DMS 273 treated with DMSO at 0.1 percent for 48 hours (cell line): ENCODE data around the gene CLEC19A.
"Not testable (repeated sequence)": the region's sequence is repeated elsewhere in the genome, so short reads cannot be mapped to it uniquely, and the experiment has no call there.

Experiments used
- DNase-seq: peaks from one replicate; lab custom pipeline; 2025; lab: John Stamatoyannopoulos, UW

Gene CLEC19A

DNA sequence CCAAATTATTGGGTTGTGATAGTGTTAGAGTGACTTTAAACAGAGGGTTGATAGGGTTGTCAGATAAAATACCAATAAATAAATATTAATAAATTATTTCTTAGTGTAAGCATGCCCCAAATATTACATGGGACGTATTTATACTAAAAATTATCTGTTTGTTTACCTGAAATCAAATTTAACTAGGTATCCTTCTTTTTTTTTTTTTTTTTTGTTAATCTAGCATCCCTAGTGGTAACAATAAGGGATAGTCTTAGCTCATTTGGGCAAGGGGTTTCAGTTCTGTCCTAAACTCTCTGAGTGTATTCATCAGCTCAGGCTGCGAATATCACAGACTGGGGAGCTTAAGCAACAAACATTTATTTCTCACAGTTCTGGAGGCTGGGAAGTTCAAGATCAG, 1.3 kb downstream of the CLEC19A start:
- no peak for DNase-seq

DNA sequence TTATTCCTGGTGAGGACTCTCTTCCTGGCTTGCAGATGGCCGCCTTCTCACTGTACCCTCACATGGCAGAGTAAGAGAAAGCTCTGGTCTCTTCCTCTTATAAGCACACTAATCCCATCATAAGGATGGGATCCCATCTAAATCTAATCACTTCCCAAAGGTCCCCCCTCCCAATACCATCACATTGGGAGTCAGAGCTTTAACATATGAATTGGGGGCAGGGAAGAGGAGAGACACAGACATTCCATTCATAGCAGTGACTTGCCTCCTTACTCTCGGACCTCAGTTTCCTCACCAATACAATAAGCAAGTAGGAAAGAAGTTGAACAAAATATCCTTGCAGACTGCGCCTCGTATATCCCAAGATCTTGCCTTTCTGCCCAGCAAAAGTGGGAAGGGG, 1.7 kb downstream of the CLEC19A start:
- no peak for DNase-seq

- DNase-seq: no peak
Measured at GRCh38 chr16:19288872-19289799, 3.6 kb downstream of the CLEC19A start.

GRCh38 chr16:19289811-19290485, 4.4 kb downstream of the CLEC19A start:
- peak; percentile 20 for DNase-seq

GRCh38 chr16:19290860-19291259, 5.3 kb downstream of the CLEC19A start:
- no peak for DNase-seq

DNA sequence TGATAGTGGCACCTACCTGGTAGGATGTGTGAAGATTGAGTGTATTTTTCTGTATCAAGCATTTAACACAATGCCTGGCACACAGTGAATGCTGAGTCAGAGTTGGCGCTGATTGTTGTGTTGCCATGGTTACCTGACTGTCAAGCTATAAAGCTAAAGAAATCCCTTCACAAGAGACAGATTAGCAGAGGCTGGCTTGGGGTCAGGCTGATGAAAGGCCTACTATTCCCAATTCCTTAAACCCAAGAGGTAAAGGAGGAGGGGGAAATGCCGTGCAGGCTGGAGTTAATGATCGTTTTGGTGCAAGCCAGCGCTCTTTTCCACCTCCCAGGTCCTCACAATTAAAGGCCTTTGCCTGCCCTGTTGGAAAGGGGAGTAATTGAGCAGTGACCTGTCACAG, 5.9 kb downstream of the CLEC19A start:
- DNase-seq: no peak

DNA sequence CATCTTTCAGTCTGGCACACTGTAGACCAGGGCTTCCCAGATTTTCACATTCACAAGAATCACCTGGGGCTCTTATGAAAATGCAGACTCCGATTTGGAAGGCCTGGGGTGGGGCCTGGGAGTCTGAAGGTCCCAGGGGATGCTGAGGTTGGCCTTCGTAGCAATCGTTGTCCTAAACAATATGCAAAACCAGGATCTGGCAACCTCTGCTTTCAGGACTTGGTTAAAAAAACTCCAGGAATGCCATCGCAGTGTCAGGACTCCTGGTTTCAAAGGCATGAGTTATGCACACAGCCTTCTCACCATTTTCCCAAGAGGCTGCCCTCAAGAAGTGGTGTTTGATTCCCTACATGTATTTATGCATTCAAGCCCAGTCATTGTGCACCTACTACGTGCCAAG, 6.7 kb downstream of the CLEC19A start:
- no peak for DNase-seq

DNA sequence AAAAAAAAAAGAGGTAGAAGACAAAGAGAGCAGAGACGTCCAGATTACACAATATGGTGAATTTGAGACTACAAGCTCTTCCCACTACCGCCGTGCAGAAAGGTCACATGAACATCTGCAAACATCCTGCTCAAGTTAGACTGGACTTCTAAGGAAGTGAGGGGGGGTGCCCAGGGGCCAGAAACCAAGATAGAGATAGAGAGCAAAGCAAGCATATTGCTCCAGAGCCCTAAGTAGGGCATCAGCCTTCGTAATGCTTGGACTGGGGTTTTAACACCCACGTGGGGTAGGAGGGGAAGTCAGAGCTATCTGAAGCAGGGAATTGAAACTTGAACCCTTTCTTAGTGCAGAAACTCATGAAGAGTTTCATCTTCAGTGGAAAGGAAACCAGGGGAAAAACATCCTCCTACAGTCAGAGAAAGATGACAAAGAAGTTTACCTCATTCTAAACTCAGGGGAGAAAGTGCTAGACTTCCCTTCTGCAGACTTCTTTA, 8.7 kb downstream of the CLEC19A start:
- no peak for DNase-seq

DNA sequence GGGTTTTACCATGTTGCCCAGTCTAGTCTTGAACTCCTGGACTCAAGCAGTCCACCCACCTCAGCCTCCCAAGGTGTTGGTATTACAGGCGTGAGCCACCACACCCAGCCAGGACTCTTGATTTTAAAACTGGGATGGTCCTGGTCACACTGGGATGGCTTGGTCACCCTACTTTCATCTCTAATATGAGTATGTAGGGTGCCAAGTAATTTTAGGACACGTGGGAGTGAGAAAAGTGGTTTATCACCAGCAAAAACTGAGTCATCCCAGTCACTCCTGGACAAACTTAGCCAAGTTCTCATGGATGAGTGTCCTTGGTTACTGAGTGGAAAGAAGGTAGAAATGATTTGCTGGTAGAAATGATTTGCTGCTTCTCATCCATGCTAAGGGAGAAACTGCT, 9.9 kb downstream of the CLEC19A start:
- DNase-seq: no peak

DNA sequence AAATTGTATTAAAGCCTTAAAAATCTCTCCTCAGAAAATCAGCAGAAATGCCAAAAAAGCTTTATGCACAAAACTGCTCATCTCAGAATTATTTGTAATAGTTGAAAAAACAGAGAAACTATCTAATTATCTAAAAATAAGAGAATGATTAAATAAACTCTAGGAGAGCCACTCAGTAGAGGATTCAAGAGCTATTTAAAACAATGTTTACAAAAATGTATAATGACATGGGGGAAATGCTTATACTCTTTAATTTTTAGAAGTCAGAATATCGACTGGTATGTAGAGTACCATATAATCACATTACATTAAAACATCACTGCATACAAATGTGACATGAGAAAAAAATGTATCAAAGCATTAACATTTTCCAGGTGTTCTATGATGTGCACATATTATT, 11.9 kb downstream of the CLEC19A start:
- no peak for DNase-seq

GRCh38 chr16:19299565-19299964, 14.0 kb downstream of the CLEC19A start:
- no peak for DNase-seq

DNA sequence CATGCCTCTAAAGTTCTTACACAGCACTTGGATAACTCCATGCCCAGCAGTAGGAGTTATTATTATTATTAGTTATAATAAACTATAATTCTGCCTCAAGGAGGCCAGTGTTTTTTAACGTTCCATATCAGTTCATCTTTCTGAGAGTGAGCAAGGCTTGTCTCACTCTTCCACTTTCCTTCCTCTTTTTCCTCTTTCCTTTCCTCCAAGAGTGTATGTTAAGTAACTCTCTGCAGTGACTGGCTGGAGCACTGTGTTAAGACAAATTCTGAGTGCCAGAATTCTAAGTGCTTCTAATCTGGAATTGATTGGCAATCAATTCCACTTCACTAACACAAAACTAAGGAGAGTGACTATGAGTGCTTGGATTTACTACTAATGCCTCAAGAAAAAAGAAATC, 16.4 kb downstream of the CLEC19A start:
- DNase-seq: no peak

- DNase-seq: no peak
Measured at GRCh38 chr16:19304750-19305149, 19.2 kb downstream of the CLEC19A start.

GRCh38 chr16:19305443-19305842, 19.9 kb downstream of the CLEC19A start:
- DNase-seq: no peak

DNA sequence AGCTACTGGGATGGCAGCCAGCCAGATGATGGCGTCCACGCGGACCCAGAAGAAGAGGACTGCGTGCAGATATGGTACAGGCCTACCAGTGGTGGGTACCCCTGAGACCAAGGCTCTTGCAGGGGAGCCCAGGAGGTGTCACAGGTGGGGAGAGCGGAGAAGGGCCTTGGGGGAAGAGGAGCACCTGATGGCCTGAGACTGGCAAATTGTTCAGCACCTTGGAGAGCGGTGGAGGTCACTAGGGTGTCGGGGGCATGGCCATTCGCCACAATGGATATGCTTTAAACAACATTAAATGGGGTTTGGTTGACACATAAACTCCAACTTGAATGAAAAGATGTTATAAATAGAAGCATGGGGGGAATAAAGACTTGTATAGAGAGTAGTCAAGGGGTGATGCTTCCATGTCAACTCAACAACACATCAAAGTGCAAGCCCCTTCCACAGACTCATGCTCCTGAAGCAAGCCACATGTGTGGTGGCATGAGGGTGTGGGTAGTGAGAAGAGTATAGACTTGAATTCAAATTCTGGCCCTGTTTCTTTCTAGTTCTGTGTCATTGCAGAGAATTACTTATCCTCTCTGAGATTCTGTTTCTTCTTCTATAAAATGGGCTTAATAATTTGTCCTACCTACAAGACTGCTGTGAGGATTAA, 22.2 kb downstream of the CLEC19A start:
- no peak for DNase-seq

GRCh38 chr16:19308392-19308791, 22.9 kb downstream of the CLEC19A start:
- DNase-seq: no peak

- DNase-seq: no peak
Measured at GRCh38 chr16:19309178-19309577, 23.6 kb downstream of the CLEC19A start.

DNA sequence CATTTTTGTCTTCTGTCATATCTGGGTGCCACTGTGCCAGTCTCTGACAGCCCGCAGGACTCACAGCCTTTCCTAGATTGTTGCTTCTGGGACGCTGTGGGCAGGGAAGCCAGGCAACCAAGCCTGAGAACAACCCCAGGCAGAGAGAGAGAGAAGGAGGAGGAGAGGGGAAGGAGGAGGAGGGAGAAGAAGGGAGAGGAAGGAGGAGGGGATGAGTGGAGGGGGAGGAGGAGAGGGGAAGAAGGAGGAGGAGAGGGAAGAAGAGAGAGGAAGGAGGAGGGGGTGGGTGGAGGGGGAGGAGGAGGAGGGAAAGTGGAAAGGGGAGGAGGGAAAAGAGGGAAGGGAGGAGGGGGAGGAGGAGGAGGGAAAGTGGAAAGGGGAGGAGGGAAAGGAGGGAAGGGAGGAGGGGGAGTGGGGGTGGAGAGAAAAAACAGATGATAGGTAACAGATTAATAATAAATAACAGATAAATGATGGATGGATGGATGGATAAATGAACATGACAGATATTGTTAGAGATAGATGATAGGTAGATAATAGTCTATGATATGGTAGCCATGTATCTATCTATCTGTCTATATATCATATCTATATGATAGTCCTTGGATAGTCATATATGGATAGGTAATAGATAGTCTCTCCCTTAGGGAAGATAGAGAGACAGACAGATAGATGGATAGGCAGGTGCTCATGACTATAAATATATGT, 29.3 kb downstream of the CLEC19A start:
- DNase-seq: no peak

DNA sequence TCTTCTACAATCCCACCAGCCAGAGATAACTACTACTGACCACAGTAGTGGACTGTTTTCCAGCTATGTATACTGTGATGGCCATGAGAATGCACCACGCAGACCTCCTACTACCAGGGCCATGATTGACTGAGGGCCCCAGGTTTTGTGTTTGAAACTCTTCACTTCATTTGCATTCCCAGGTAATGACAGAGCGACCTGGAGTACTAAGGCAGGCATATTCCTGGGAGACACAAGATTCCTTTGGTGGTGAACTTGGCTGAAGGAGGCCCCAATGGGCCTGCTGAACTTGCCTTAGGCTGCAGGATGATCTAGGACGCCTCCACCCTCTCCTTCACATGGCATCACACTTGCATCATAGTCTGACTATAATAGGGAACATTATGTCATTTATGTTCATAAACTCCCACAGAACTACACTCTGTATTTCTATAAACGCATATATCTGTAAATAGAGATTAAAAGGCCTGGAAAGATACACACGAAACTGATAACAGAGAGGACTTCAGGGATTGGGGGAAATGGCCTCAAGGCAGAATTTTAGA, 30.4 kb downstream of the CLEC19A start:
- DNase-seq: no peak

DNA sequence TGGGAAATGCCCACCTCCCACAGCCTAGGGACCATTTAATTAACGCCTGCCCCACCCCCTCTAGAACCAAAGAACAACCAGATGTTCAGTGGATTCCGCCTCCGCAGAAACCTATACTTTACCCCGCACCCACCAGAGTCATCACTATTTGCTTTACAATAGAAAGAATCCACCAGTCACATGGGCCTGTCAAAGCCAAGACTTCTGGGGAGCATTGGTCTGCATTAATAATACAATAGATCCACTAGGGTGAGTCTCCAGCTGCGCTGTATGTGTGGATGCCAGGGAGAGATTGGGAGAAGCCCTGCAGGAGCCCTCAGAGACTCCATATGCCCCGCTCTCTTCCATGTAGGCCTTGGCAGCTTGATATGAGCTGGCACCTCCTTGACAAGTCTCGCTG, 31.3 kb downstream of the CLEC19A start:
- DNase-seq: peak; percentile 7

DNA sequence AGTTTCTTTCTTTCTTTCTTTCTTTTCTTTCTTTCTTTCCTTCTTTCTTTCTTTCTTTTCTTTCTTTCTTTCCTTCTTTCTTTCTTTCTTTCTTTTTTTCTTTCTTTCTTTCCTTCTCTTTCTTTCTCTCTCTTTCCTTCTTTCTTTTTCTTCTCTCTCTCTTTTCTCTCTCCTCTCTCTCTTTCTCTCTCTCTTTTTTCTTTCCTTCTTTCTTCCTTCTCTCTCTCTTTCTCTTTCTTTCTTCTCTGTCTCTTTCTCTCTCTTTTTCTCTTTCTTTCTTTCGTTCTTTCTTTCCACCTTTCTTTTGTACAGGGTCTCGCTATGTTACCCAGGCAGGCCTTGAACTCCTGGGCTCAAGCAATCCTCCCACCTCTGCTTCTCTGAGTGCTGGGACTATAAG, 35.7 kb downstream of the CLEC19A start:
- DNase-seq: not testable (repeated sequence)

DNA sequence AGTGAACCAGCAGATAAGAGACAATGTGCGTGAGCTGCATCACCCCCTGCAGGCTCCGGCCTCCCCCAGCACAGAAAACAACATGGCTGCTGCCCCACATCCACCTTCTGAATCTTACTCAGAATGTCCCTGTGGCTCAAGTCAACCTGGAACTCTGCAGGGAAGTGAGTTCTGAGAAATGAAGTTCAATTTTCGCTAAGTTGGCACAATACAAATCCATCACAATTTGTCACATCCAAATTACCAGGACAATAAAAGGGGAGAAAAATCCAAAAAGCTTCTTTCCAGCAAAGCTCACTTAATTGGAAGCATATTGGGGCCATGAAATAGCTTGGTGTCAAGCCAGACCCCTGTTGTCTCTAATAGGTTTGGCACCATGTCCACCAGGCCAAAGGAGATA, 38.1 kb downstream of the CLEC19A start:
- DNase-seq: no peak
